ENCODE measurements around the gene CD274.

The CD274 gene

GRCh38 chr9:5515261-5515650 lies 64.9 kb downstream of the CD274 start:
- Histone ChIP-seq H2BK5ac (ENCODE audit: low read length) (no peak overlapping the region), H3K9ac (ENCODE audit: low read length) (no peak overlapping the region), H3K79me2 (ENCODE audit: control insufficient read depth, insufficient read depth, low read length) (no peaks in the 10 kb centered on the region), H3K79me1 (ENCODE audit: low read length) (no peaks in the 10 kb centered on the region), H3K18ac (ENCODE audit: low read length) (no peak overlapping the region), H3K36me3 (ENCODE audit: control insufficient read depth, insufficient read depth, low read length) (no peaks in the 10 kb centered on the region), H2AK5ac (ENCODE audit: low read length) (no peak overlapping the region), H2BK120ac (ENCODE audit: low read depth, low read length) (no peak overlapping the region), H3K27ac (ENCODE audit: low read depth, low read length) (no peak overlapping the region), H4K5ac (ENCODE audit: low read length) (no peak overlapping the region), H3K27me3 (ENCODE audit: insufficient read depth, low read length, poor library complexity) (no peaks in the 10 kb centered on the region), H3K4me1 (ENCODE audit: control insufficient read depth, low read depth, low read length) (peaks cover 2% of the 10 kb centered on the region), H2BK15ac (replicated peaks; ENCODE audit: low read depth) (no peak overlapping the region), H3K56ac (ENCODE audit: low read length) (no peak overlapping the region), H4K8ac (ENCODE audit: low read depth, low read length) (no peak overlapping the region), H3K4me2 (ENCODE audit: low read length) (no peak overlapping the region), H3K23ac (ENCODE audit: low read length) (no peak overlapping the region), H3K4ac (ENCODE audit: low read depth, low read length) (no peak overlapping the region), H3K4me3 (ENCODE audit: low read length) (no peak overlapping the region)
- WGBS (ENCODE audit: extremely low coverage, insufficient coverage, low lambda C conversion rate) = no CpG with 5 or more reads among the region's 4 CpGs
- DNase-seq = no peak

GRCh38 chr9:5516453-5517220 lies 66.3 kb downstream of the CD274 start:
- Histone ChIP-seq H3K79me2 (ENCODE audit: control insufficient read depth, insufficient read depth, low read length) (no peaks in the 10 kb centered on the region), H3K4ac (ENCODE audit: low read depth, low read length) (no peak overlapping the region), H3K23ac (ENCODE audit: low read length) (no peak overlapping the region), H3K4me3 (ENCODE audit: low read length) (no peak overlapping the region), H4K8ac (ENCODE audit: low read depth, low read length) (no peak overlapping the region), H2BK15ac (replicated peaks; ENCODE audit: low read depth) (no peak overlapping the region), H3K9ac (ENCODE audit: low read length) (no peak overlapping the region), H3K4me1 (ENCODE audit: control insufficient read depth, low read depth, low read length) (no peaks in the 10 kb centered on the region), H4K5ac (ENCODE audit: low read length) (no peak overlapping the region), H3K4me2 (ENCODE audit: low read length) (no peak overlapping the region), H3K18ac (ENCODE audit: low read length) (no peak overlapping the region), H3K27ac (ENCODE audit: low read depth, low read length) (no peak overlapping the region), H3K56ac (ENCODE audit: low read length) (no peak overlapping the region), H3K27me3 (ENCODE audit: insufficient read depth, low read length, poor library complexity) (no peaks in the 10 kb centered on the region), H2BK120ac (ENCODE audit: low read depth, low read length) (no peak overlapping the region), H3K79me1 (ENCODE audit: low read length) (no peaks in the 10 kb centered on the region), H2BK5ac (ENCODE audit: low read length) (no peak overlapping the region), H3K36me3 (ENCODE audit: control insufficient read depth, insufficient read depth, low read length) (no peaks in the 10 kb centered on the region), H2AK5ac (ENCODE audit: low read length) (no peak overlapping the region)
- no CpG with 5 or more reads among the region's 10 CpGs for WGBS (ENCODE audit: extremely low coverage, insufficient coverage, low lambda C conversion rate)
- no peak for DNase-seq

- no peak overlapping the region for H3K4me3 ChIP-seq (ENCODE audit: low read length)
- no peak overlapping the region for H3K18ac ChIP-seq (ENCODE audit: low read length)
- no peak overlapping the region for H2BK5ac ChIP-seq (ENCODE audit: low read length)
- H3K4me1 ChIP-seq (ENCODE audit: control insufficient read depth, low read depth, low read length) = no peaks in the 10 kb centered on the region
- no peak overlapping the region for H3K4me2 ChIP-seq (ENCODE audit: low read length)
- WGBS (ENCODE audit: extremely low coverage, insufficient coverage, low lambda C conversion rate) = no CpG with 5 or more reads among the region's 2 CpGs
- H4K5ac ChIP-seq (ENCODE audit: low read length) = no peak overlapping the region
- H3K79me1 ChIP-seq (ENCODE audit: low read length) = no peaks in the 10 kb centered on the region
- H3K9ac ChIP-seq (ENCODE audit: low read length) = no peak overlapping the region
- DNase-seq = no peak
- H3K36me3 ChIP-seq (ENCODE audit: control insufficient read depth, insufficient read depth, low read length) = no peaks in the 10 kb centered on the region
- no peak overlapping the region for H2BK120ac ChIP-seq (ENCODE audit: low read depth, low read length)
- H3K4ac ChIP-seq (ENCODE audit: low read depth, low read length) = no peak overlapping the region
- H3K23ac ChIP-seq (ENCODE audit: low read length) = no peak overlapping the region
- no peak overlapping the region for H2AK5ac ChIP-seq (ENCODE audit: low read length)
- no peaks in the 10 kb centered on the region for H3K79me2 ChIP-seq (ENCODE audit: control insufficient read depth, insufficient read depth, low read length)
- H3K27ac ChIP-seq (ENCODE audit: low read depth, low read length) = no peak overlapping the region
- H2BK15ac ChIP-seq (replicated peaks; ENCODE audit: low read depth) = no peak overlapping the region
- no peaks in the 10 kb centered on the region for H3K27me3 ChIP-seq (ENCODE audit: insufficient read depth, low read length, poor library complexity)
- no peak overlapping the region for H3K56ac ChIP-seq (ENCODE audit: low read length)
- H4K8ac ChIP-seq (ENCODE audit: low read depth, low read length) = no peak overlapping the region
These were observed 68.0 kb downstream of the CD274 start for GRCh38 chr9:5518171-5518936.

GRCh38 chr9:5518937-5519319 lies 68.6 kb downstream of the CD274 start:
- no peak overlapping the region for H3K4ac ChIP-seq (ENCODE audit: low read depth, low read length)
- no peaks in the 10 kb centered on the region for H3K36me3 ChIP-seq (ENCODE audit: control insufficient read depth, insufficient read depth, low read length)
- H4K5ac ChIP-seq (ENCODE audit: low read length) = no peak overlapping the region
- H3K9ac ChIP-seq (ENCODE audit: low read length) = no peak overlapping the region
- no peak overlapping the region for H3K18ac ChIP-seq (ENCODE audit: low read length)
- H2BK120ac ChIP-seq (ENCODE audit: low read depth, low read length) = no peak overlapping the region
- no peak overlapping the region for H2BK5ac ChIP-seq (ENCODE audit: low read length)
- no peak overlapping the region for H3K56ac ChIP-seq (ENCODE audit: low read length)
- H3K27me3 ChIP-seq (ENCODE audit: insufficient read depth, low read length, poor library complexity) = no peaks in the 10 kb centered on the region
- no peaks in the 10 kb centered on the region for H3K79me2 ChIP-seq (ENCODE audit: control insufficient read depth, insufficient read depth, low read length)
- no CpG with 5 or more reads among the region's 2 CpGs for WGBS (ENCODE audit: extremely low coverage, insufficient coverage, low lambda C conversion rate)
- no peaks in the 10 kb centered on the region for H3K79me1 ChIP-seq (ENCODE audit: low read length)
- H3K4me1 ChIP-seq (ENCODE audit: control insufficient read depth, low read depth, low read length) = no peaks in the 10 kb centered on the region
- H2BK15ac ChIP-seq (replicated peaks; ENCODE audit: low read depth) = no peak overlapping the region
- no peak overlapping the region for H2AK5ac ChIP-seq (ENCODE audit: low read length)
- no peak overlapping the region for H3K4me2 ChIP-seq (ENCODE audit: low read length)
- no peak for DNase-seq
- H3K4me3 ChIP-seq (ENCODE audit: low read length) = no peak overlapping the region
- H4K8ac ChIP-seq (ENCODE audit: low read depth, low read length) = no peak overlapping the region
- no peak overlapping the region for H3K23ac ChIP-seq (ENCODE audit: low read length)
- H3K27ac ChIP-seq (ENCODE audit: low read depth, low read length) = no peak overlapping the region

All from mesendoderm (in vitro differentiated cells).